Tibial nerve (tissue), 4 donors: Measurements from ENCODE around the gene SH2D3A. TPM values are rescaled to one million over a fixed set of nuclear protein-coding genes. Genes with fewer than 3 reads are reported as not detected.

Experiments used
- DNase-seq, 2 donors: peaks; one replicate each; pipeline ENCODE4 v3.0.0-alpha.2; 2019; ENCODE audit warnings: low spot score in 2 of 2
- H3K27ac ChIP-seq, 4 donors: fragments of 200-600 bp; sonication (generic) in 3 of 4; one replicate each; pipeline ENCODE4 v1.5.1; 2017 to 2019; ENCODE audit warnings: mild to moderate bottlenecking in 1 of 4
- H3K27me3 ChIP-seq, 2 donors: fragments of 200-600 bp; sonication (generic) in 1 of 2; one replicate each; pipeline versions ENCODE4 v1.5.1 to v1.6.0; 2017 to 2019
- H3K36me3 ChIP-seq, 3 donors: fragments of 200-600 bp; sonication (generic); one replicate each; pipeline ENCODE4 v1.5.1; 2018 to 2019
- H3K4me1 ChIP-seq, 4 donors: fragments of 200-600 bp; sonication (generic) in 3 of 4; one replicate each; pipeline ENCODE4 v1.5.1; 2017 to 2019
- H3K4me3 ChIP-seq, 4 donors: fragments of 200-600 bp; sonication (generic) in 3 of 4; one replicate each; pipeline ENCODE4 v1.5.1; 2017 to 2019; ENCODE audit warnings: mild to moderate bottlenecking in 1 of 4, moderate library complexity in 1 of 4
- H3K9me3 ChIP-seq, 4 donors: fragments of 200-600 bp; sonication (generic) in 3 of 4; one replicate each; pipeline ENCODE4 v1.5.1; 2017 to 2019
- CTCF ChIP-seq, 5 experiments: fragments of 200-600 bp in 3 of 5; fragments of 450-650 bp in 2 of 5; sonication (generic) in 3 of 5; IDR thresholded peaks; one replicate each; pipeline ENCODE4 v1.5.1; 2016 to 2019; ENCODE audit warnings: antibody characterized with exemption in 5 of 5, mild to moderate bottlenecking in 3 of 5, moderate library complexity in 2 of 5
- EP300 ChIP-seq, 2 donors: sonication (generic); formaldehyde crosslinking; IDR thresholded peaks; one replicate each; pipeline ENCODE4 v1.6.1; 2017; ENCODE audit warnings: antibody characterized with exemption in 2 of 2, mild to moderate bottlenecking in 1 of 2
- POLR2A ChIP-seq, 2 donors: fragments of 450-650 bp; IDR thresholded peaks; one replicate each; pipeline ENCODE4 v1.6.1; 2017; ENCODE audit warnings: antibody characterized with exemption in 2 of 2, mild to moderate bottlenecking in 2 of 2, moderate library complexity in 2 of 2
- WGBS, 2 donors: methylation state at CpG; one replicate each; pipeline ENCODE4 v1.1.5; 2018; 5-methylcytosine and 5-hydroxymethylcytosine counted together
- total RNA-seq, 4 donors: library from RNA; depleted of rRNA; stranded (reverse); fragments of >200 nt; gene quantifications; one replicate each; pipeline ENCODE4 v1.1.0, GENCODE V29; 2016

SH2D3A gene
- total RNA-seq, 4 donors from 2014 or later = 0.39 to 4.2 (median 0.44) TPM; not detected in 1

GRCh38 chr19:6724631-6725492 is 42.4 kb downstream of the SH2D3A start:
- H3K4me3 ChIP-seq = no peak overlapping the region
- DNase-seq = no peak
- peaks cover 0 to under 1% (median 0%) of the 10 kb centered on the region in 3 donors for H3K36me3 ChIP-seq
- TF ChIP-seq EP300 (IDR thresholded peaks at IDR 0.05) = no peak
- no peak for TF ChIP-seq POLR2A (IDR thresholded peaks at IDR 0.05)
- TF ChIP-seq CTCF (IDR thresholded peaks at IDR 0.05) = no peak
- H3K27ac ChIP-seq = no peak overlapping the region
- 68 to 72% methylated on average over 15 of the region's 15 CpGs for WGBS, 2 donors
- no peaks in the 10 kb centered on the region for H3K9me3 ChIP-seq
- H3K27me3 ChIP-seq = no peaks in the 10 kb centered on the region
- H3K4me1 ChIP-seq = peaks cover 0 to 64% (median 13%) of the 10 kb centered on the region in 4 donors

- H3K27ac ChIP-seq = peak overlapping the region in 2 of 4 donors; percentile 62 to 63
- no peaks in the 10 kb centered on the region for H3K9me3 ChIP-seq
- WGBS, 2 donors = 73 to 79% methylated on average over 5 of the region's 5 CpGs
- H3K27me3 ChIP-seq = no peaks in the 10 kb centered on the region
- H3K4me3 ChIP-seq = no peak overlapping the region
- peaks cover 0 to 53% (median 12%) of the 10 kb centered on the region in 4 donors for H3K4me1 ChIP-seq
- no peaks in the 10 kb centered on the region for H3K36me3 ChIP-seq
- DNase-seq = no peak
- TF ChIP-seq EP300 (IDR thresholded peaks at IDR 0.05) = no peak
- TF ChIP-seq POLR2A (IDR thresholded peaks at IDR 0.05) = no peak
- TF ChIP-seq CTCF (IDR thresholded peaks at IDR 0.05) = no peak
These were observed 43.5 kb downstream of the SH2D3A start for GRCh38 chr19:6723738-6724137.

DNA sequence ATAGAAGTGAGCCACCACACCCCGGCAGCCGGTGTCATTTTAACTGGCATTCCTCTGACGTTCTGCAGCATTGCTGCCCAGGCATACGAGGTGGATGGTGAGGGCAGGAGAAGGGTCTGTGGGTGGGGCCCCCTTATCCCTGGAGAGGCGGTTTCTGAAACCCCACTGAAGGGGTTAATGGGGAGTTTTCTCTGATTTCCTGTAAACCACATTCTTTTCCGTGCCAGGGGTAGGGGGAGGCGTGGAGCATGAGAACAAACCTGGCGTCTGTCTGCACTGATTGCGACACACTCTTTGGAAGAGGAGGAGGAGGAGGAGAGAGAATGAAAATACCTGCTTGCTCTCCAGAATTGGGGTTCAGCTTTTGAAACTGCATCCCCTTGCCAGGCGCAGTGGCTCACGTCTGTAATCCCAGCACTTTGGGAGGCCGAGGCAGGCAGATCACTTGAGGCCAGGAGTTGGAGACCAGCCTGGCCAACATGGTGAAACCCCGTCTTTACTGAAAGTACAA is 44.1 kb downstream of the SH2D3A start:
- peaks cover 0 to 49% (median 10%) of the 10 kb centered on the region in 4 donors for H3K4me1 ChIP-seq
- no peak overlapping the region for H3K4me3 ChIP-seq
- 16 to 21% methylated on average over 12 to 13 of the region's 13 CpGs for WGBS, 2 donors
- peak in 1 of 2 donors; percentile 71 for DNase-seq
- H3K9me3 ChIP-seq = no peaks in the 10 kb centered on the region
- no peaks in the 10 kb centered on the region for H3K27me3 ChIP-seq
- TF ChIP-seq EP300 (IDR thresholded peaks at IDR 0.05) = peak in 1 of 2 donors; percentile 56
- TF ChIP-seq POLR2A (IDR thresholded peaks at IDR 0.05) = no peak
- no peaks in the 10 kb centered on the region for H3K36me3 ChIP-seq
- H3K27ac ChIP-seq = peak overlapping the region in 3 of 4 donors; percentile 55 to 63 (median 62)

DNA sequence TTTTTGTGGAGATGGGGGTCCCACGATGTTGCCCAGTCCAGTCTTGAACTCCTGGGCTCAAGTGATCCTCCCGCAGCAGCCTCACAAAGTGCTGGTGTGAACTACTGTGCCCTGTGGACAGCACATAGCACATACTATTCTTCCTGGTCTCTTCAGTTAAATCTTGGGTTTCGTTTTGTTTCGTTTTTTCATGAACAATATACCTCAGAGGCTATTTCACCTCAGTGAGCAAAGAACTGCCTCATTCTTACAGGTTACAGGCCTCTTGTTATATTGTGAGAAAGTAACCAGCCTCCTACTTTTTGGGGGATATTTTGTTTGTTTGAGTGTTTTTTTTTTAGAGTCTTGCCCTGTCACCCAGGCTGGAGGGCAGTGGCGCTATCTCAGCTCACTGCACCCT is 45.5 kb downstream of the SH2D3A start:
- Histone ChIP-seq H3K27me3 (no peaks in the 10 kb centered on the region), H3K4me3 (no peak overlapping the region), H3K36me3 (no peaks in the 10 kb centered on the region), H3K27ac (no peak overlapping the region), H3K4me1 (peaks cover 0 to 51% (median 10%) of the 10 kb centered on the region in 4 donors), H3K9me3 (no peaks in the 10 kb centered on the region)
- DNase-seq = no peak
- no peak for TF ChIP-seq EP300 (IDR thresholded peaks at IDR 0.05)
- TF ChIP-seq CTCF (IDR thresholded peaks at IDR 0.05) = no peak
- TF ChIP-seq POLR2A (IDR thresholded peaks at IDR 0.05) = no peak
- WGBS, 2 donors = 76 to 81% methylated on average over 5 of the region's 5 CpGs

DNA sequence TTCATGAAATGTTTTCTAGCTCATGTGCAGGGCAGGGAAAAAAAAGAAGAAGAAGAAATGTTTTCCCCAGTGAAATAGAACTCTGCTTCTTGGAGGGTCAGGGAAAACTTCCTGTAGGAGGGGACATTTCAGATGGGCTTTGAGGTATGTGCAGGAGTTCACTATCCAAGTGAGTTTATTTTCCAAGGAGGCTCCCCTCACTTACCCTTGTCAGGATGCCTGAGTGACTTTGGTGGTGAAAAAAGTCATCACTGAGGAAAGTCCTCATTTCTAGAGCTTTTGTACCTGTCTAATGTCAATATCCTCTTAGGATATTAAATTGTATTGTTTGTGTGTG is 46.1 kb downstream of the SH2D3A start:
- Histone ChIP-seq H3K4me3 (no peak overlapping the region), H3K27me3 (no peaks in the 10 kb centered on the region), H3K9me3 (no peaks in the 10 kb centered on the region), H3K27ac (peak overlapping the region in 3 of 4 donors; percentile 10 to 71 (median 18)), H3K36me3 (no peaks in the 10 kb centered on the region), H3K4me1 (peaks cover 0 to 51% (median 10%) of the 10 kb centered on the region in 4 donors)
- DNase-seq = no peak
- TF ChIP-seq CTCF (IDR thresholded peaks at IDR 0.05) (no peak), EP300 (IDR thresholded peaks at IDR 0.05) (no peak), POLR2A (IDR thresholded peaks at IDR 0.05) (no peak)
